Ovary (tissue), 9 donors: ENCODE measurements around the gene ELK3. TPM values are rescaled to one million over a fixed set of nuclear protein-coding genes. Genes with fewer than 3 reads are reported as not detected.

Source experiments
- DNase-seq, 5 donors: peaks; one replicate each; pipeline ENCODE4 v3.0.0-alpha.2; 2019 to 2020
- H3K27ac ChIP-seq, 2 donors: fragments of 200-600 bp; one replicate each; pipeline versions ENCODE4 v1.5.1 to v1.8.0; 2019 to 2022
- H3K27me3 ChIP-seq: fragments of 200-600 bp; one replicate; pipeline ENCODE4 v1.8.0; 2022
- H3K36me3 ChIP-seq: fragments of 200-600 bp; sonication (generic); one replicate; pipeline ENCODE4 v1.5.1; 2019
- H3K4me1 ChIP-seq: one replicate; pipeline ENCODE4 v1.8.1; 2013; ENCODE audit warnings: mild to moderate bottlenecking, moderate library complexity; ENCODE audit not compliant: insufficient read depth
- H3K4me3 ChIP-seq: fragments of 200-600 bp; sonication (generic); one replicate; pipeline ENCODE4 v1.5.1; 2017
- H3K9me3 ChIP-seq, 2 donors: fragments of 200-600 bp in 1 of 2; sonication (generic) in 1 of 2; one replicate each; pipeline versions ENCODE4 v1.5.1 to v1.8.1; 2013 to 2019; ENCODE audit warnings: mild to moderate bottlenecking in 1 of 2, moderate library complexity in 1 of 2
- EP300 ChIP-seq: sonication (generic); formaldehyde crosslinking; IDR thresholded peaks from one replicate; pipeline ENCODE4 v1.6.1; 2017; ENCODE audit warnings: antibody characterized with exemption
- POLR2A ChIP-seq: fragments of 450-650 bp; IDR thresholded peaks from one replicate; pipeline ENCODE4 v1.6.1; 2017; ENCODE audit warnings: antibody characterized with exemption, mild to moderate bottlenecking, moderate library complexity
- WGBS, 3 donors: extraction: QIAGEN DNeasy Blood & Tissue Kit in 1 of 3; methylation state at CpG; one replicate each; pipeline versions ENCODE4 v1.1.5 to v1.1.7; 2013 to 2017; 5-methylcytosine and 5-hydroxymethylcytosine counted together
- intact Hi-C, 4 donors: fragments of 100-400 bp; cut with DNase I; formaldehyde crosslinking; loops; one replicate each; pipeline versions ENCODE4 v1.11.0 to v1.15.1; 2022 to 2023
- polyA plus RNA-seq, 2 donors: library from polyadenylated mRNA; stranded (reverse); fragments of 200-250 nt in 1 of 2; fragments of 350-450 nt in 1 of 2; fragmentation: Illumina TruSeq in 1 of 2; extraction: RNeasy Lipid Tissue Mini Kit (QIAGEN cat#74804) in 1 of 2; gene quantifications; one replicate each; pipeline ENCODE4 v1.2.3, GENCODE V29; 2013 to 2014
- total RNA-seq, 7 donors: library from RNA; depleted of rRNA in 2 of 7; stranded (reverse); fragments of >200 nt in 2 of 7; fragmentation: NEBNext Ultra II Directional in 3 of 7; extraction: Animal tissue kit (Norgen Biotek cat#: 25700) in 3 of 7; gene quantifications; one replicate each; pipeline versions ENCODE4 v1.1.0 to v1.2.4, GENCODE V29; 2016 to 2023
- TF ChIP-seq, protein P1 (sequence below), 3 donors: fragments of 450-650 bp in 2 of 3; fragments of 200-600 bp in 1 of 3; IDR thresholded peaks; one replicate each; pipeline versions ENCODE4 v1.5.1 to v1.8.0; 2016 to 2022; ENCODE audit warnings: antibody characterized with exemption in 3 of 3, mild to moderate bottlenecking in 1 of 3
- donor health status: DM: no; HTN: no; CAD: no; lungs with moderate emphysema.
- donor health status: DM: no; HTN: no; CAD: no.
- donor health status: Bipolar disorder and iron deficiency.
- donor health status: DM: yes; HTN: yes; CAD: no.
- donor health status: DM: no; HTN: no; CAD: no.
- donor health status: DM: yes; HTN: yes; CAD: no.

ELK3 gene
- total and polyA plus RNA-seq, 9 donors: 11.5 to 25.9 (median 15.6) TPM

DNA sequence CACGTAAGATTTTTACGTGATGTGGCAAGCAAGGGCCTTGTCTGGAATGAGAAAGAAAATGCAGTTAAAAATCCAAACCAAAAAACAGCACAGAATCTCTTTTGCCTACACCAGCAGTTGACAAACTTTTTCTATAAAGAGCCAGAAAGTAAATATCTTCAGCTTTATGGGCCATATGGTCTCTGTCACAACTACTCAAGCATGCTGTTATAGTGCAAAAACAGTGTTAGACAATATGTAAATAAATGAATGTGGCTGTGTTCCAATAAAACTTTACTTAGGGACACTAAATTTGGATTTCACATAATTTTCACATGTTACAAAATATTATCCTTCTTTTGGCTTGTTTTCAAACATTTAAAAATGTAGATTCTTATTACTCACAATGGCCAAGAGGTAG lies 6.2 kb upstream of the ELK3 start:
- WGBS, 3 donors: 14 to 28% (median 21%) methylated on average over 2 of the region's 2 CpGs
- Histone ChIP-seq H3K9me3 (no peaks in the 10 kb centered on the region), H3K27ac (no peak overlapping the region), H3K4me1 (no peaks in the 10 kb centered on the region), H3K27me3 (no peaks in the 10 kb centered on the region), H3K4me3 (no peak overlapping the region), H3K36me3 (no peaks in the 10 kb centered on the region)
- TF ChIP-seq POLR2A (no peak), EP300 (no peak)
- TF ChIP-seq, protein P1, sequence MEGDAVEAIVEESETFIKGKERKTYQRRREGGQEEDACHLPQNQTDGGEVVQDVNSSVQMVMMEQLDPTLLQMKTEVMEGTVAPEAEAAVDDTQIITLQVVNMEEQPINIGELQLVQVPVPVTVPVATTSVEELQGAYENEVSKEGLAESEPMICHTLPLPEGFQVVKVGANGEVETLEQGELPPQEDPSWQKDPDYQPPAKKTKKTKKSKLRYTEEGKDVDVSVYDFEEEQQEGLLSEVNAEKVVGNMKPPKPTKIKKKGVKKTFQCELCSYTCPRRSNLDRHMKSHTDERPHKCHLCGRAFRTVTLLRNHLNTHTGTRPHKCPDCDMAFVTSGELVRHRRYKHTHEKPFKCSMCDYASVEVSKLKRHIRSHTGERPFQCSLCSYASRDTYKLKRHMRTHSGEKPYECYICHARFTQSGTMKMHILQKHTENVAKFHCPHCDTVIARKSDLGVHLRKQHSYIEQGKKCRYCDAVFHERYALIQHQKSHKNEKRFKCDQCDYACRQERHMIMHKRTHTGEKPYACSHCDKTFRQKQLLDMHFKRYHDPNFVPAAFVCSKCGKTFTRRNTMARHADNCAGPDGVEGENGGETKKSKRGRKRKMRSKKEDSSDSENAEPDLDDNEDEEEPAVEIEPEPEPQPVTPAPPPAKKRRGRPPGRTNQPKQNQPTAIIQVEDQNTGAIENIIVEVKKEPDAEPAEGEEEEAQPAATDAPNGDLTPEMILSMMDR (IDR thresholded peaks at IDR 0.05): no peak
- DNase-seq: no peak
- intact Hi-C loops: no loop called here

DNA sequence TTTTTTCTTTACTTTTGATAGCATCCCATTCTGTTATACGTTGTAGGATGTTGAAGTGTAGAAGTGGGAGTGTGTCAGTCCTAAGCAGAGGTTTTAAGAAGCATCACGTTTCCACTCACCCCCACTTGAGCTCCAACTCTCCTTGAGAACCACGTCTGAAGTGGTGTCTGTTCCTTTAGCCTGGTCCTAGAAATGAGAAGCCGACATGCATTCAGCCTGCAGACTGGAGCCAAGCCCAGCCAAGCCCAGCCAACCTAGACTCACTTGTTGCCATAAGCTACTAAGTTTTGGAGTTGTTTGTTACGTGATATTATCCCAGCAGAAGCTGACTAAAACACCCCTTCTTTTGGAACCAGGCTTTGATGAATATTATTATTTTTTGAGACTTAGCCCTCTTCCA lies 4.4 kb upstream of the ELK3 start:
- no peak for DNase-seq
- Histone ChIP-seq H3K27me3 (no peaks in the 10 kb centered on the region), H3K4me3 (no peak overlapping the region), H3K9me3 (no peaks in the 10 kb centered on the region), H3K27ac (no peak overlapping the region), H3K36me3 (no peaks in the 10 kb centered on the region), H3K4me1 (no peaks in the 10 kb centered on the region)
- no peak for TF ChIP-seq POLR2A
- TF ChIP-seq, protein P1 (IDR thresholded peaks at IDR 0.05): no peak
- TF ChIP-seq EP300: no peak
- intact Hi-C loops: loop anchor here in 1 of 4 donors (10.0 kb wide), 1 partner anchor 325 kb away; no protein-coding TSS in a partner anchor
- WGBS, 3 donors: 80 to 91% (median 87%) methylated on average over 5 of the region's 5 CpGs

- Histone ChIP-seq H3K27me3 (no peaks in the 10 kb centered on the region), H3K9me3 (no peaks in the 10 kb centered on the region), H3K36me3 (no peaks in the 10 kb centered on the region), H3K27ac (no peak overlapping the region), H3K4me3 (no peak overlapping the region), H3K4me1 (no peaks in the 10 kb centered on the region)
- WGBS, 3 donors: 61 to 65% (median 61%) methylated on average over 10 of the region's 10 CpGs
- DNase-seq: no peak
- no peak for TF ChIP-seq EP300
- no peak for TF ChIP-seq POLR2A
- TF ChIP-seq, protein P1 (IDR thresholded peaks at IDR 0.05): no peak
- intact Hi-C loops: loop anchor here in 1 of 4 donors (10.0 kb wide), 1 partner anchor 324 kb away; no protein-coding TSS in a partner anchor
Observed at GRCh38 chr12:96190413-96191108, 3.6 kb upstream of the ELK3 start.

- WGBS, 3 donors: 68 to 73% (median 73%) methylated on average over 9 of the region's 9 CpGs
- TF ChIP-seq, protein P1 (IDR thresholded peaks at IDR 0.05): no peak
- TF ChIP-seq POLR2A: no peak
- no peak for TF ChIP-seq EP300
- intact Hi-C loops: loop anchor here in 1 of 4 donors (10.0 kb wide), 1 partner anchor 322 kb away; no protein-coding TSS in a partner anchor
Observed at GRCh38 chr12:96192926-96193573, 1.1 kb upstream of the ELK3 start.

More at GRCh38 chr12:96192926-96193573, 1.1 kb upstream of the ELK3 start:
- no peak overlapping the region for H3K27ac ChIP-seq
- peaks cover 4% of the 10 kb centered on the region for H3K4me1 ChIP-seq
- no peaks in the 10 kb centered on the region for H3K9me3 ChIP-seq
- no peaks in the 10 kb centered on the region for H3K36me3 ChIP-seq
- no peaks in the 10 kb centered on the region for H3K27me3 ChIP-seq
- no peak overlapping the region for H3K4me3 ChIP-seq
- DNase-seq: no peak
